HG03108 (cell line): ENCODE measurements around the gene RAB42.

ENCODE experiments used
- ATAC-seq: cut with Tn5 transposase; IDR thresholded peaks from one replicate; pipeline ENCODE4 v1.9.1; 2021; ENCODE audit warnings: moderate library complexity; ENCODE audit not compliant: unreplicated experiment

Gene RAB42

GRCh38 chr1:28644494-28644893 is 52.4 kb downstream of the RAB42 start:
- no peak for ATAC-seq
